HepG2 (cell line): ENCODE results near the gene BAIAP2L2. TPM values are rescaled to one million over a fixed set of nuclear protein-coding genes. Genes with fewer than 3 reads are reported as not detected.

Experiments used
- ARNT ChIP-seq: fragments of 450-650 bp; IDR thresholded peaks from 2 replicates; pipeline ENCODE4 v1.6.1; 2017
- CC2D1A ChIP-seq: sonication (generic); formaldehyde crosslinking; IDR thresholded peaks from 2 replicates; pipeline ENCODE4 v1.8.1; 2023; ENCODE audit warnings: mild to moderate bottlenecking, missing genetic modification reagents
- EED ChIP-seq: sonication (generic); formaldehyde crosslinking; IDR thresholded peaks from 2 replicates; pipeline ENCODE4 v1.5.0; 2020; ENCODE audit warnings: mild to moderate bottlenecking, missing genetic modification reagents
- KDM5B ChIP-seq: sonication (generic); formaldehyde crosslinking; IDR thresholded peaks from 2 replicates; pipeline ENCODE4 v1.4.0; 2020; ENCODE audit warnings: missing genetic modification reagents, mild to moderate bottlenecking, borderline replicate concordance
- MXD3 ChIP-seq: IDR thresholded peaks from 2 replicates; pipeline ENCODE4 v1.6.1; 2016; ENCODE audit warnings: mild to moderate bottlenecking, missing biosample characterization, missing genetic modification reagents
- NONO ChIP-seq, 2 experiments: fragments of 450-650 bp in 1 of 2; sonication (generic) in 1 of 2; formaldehyde crosslinking in 1 of 2; IDR thresholded peaks in 1 of 2; conservative IDR thresholded peaks in 1 of 2; 2 replicates each; pipeline versions ENCODE4 v1.6.1 to v1.8.0; 2017 to 2022; ENCODE audit warnings: mild to moderate bottlenecking in 1 of 2, missing genetic modification reagents in 1 of 2, moderate library complexity in 1 of 2
- NR2F6 ChIP-seq, 2 experiments: IDR thresholded peaks; 2 replicates each; pipeline ENCODE4 v1.6.1; 2016; ENCODE audit warnings: antibody characterized with exemption in 1 of 2, mild to moderate bottlenecking in 1 of 2
- POLR2G ChIP-seq: fragments of 200-400 bp; formaldehyde crosslinking; IDR thresholded peaks from 2 replicates; pipeline ENCODE4 v1.6.1; 2018; ENCODE audit warnings: mild to moderate bottlenecking, low read depth, low read length, moderate library complexity
- RARG ChIP-seq: sonication (generic); formaldehyde crosslinking; IDR thresholded peaks from 2 replicates; pipeline ENCODE4 v1.4.0; 2020; ENCODE audit warnings: low read depth, mild to moderate bottlenecking, missing genetic modification reagents
- SALL2 ChIP-seq: sonication (generic); formaldehyde crosslinking; IDR thresholded peaks from 2 replicates; pipeline ENCODE4 v1.8.1; 2023; ENCODE audit warnings: mild to moderate bottlenecking, missing genetic modification reagents, inconsistent platforms
- SKI ChIP-seq: fragments of 450-650 bp; IDR thresholded peaks from one replicate; pipeline ENCODE4 v1.6.1; 2018; ENCODE audit warnings: mild to moderate bottlenecking; ENCODE audit not compliant: partially characterized antibody
- THAP8 ChIP-seq: sonication (generic); formaldehyde crosslinking; IDR thresholded peaks from 2 replicates; pipeline ENCODE4 v1.5.1; 2020; ENCODE audit warnings: missing genetic modification reagents, mild to moderate bottlenecking, borderline replicate concordance
- YEATS2 ChIP-seq: sonication (generic); formaldehyde crosslinking; IDR thresholded peaks from 2 replicates; pipeline ENCODE4 v1.4.0; 2020; ENCODE audit warnings: missing genetic modification reagents, borderline replicate concordance
- ZBTB26 ChIP-seq: IDR thresholded peaks from 2 replicates; pipeline ENCODE4 v1.6.1; 2016; ENCODE audit warnings: missing compliant biosample characterization, missing genetic modification reagents, borderline replicate concordance
- ZMYM3 ChIP-seq: sonication (generic); formaldehyde crosslinking; IDR thresholded peaks from 2 replicates; pipeline ENCODE4 v1.5.1; 2020; ENCODE audit warnings: mild to moderate bottlenecking, missing genetic modification reagents
- ZNF296 ChIP-seq: sonication (generic); formaldehyde crosslinking; conservative IDR thresholded peaks from 2 replicates; pipeline ENCODE4 v1.5.0; 2020; ENCODE audit warnings: mild to moderate bottlenecking, missing genetic modification reagents
- ZNF335 ChIP-seq: sonication (generic); formaldehyde crosslinking; IDR thresholded peaks from 2 replicates; pipeline ENCODE4 v1.4.0; 2020; ENCODE audit warnings: missing genetic modification reagents
- ZNF512B ChIP-seq: sonication (generic); formaldehyde crosslinking; IDR thresholded peaks from 2 replicates; pipeline ENCODE4 v1.5.1; 2020; ENCODE audit warnings: missing genetic modification reagents, mild to moderate bottlenecking, borderline replicate concordance
- ZNF556 ChIP-seq: sonication (generic); formaldehyde crosslinking; IDR thresholded peaks from 2 replicates; pipeline ENCODE4 v1.4.0; 2020; ENCODE audit warnings: mild to moderate bottlenecking, missing genetic modification reagents, borderline replicate concordance
- ZNF775 ChIP-seq: sonication (generic); formaldehyde crosslinking; IDR thresholded peaks from 2 replicates; pipeline ENCODE4 v1.4.0; 2020; ENCODE audit warnings: missing genetic modification reagents, mild to moderate bottlenecking, moderate library complexity, borderline replicate concordance
- ZNF781 ChIP-seq: sonication (generic); formaldehyde crosslinking; IDR thresholded peaks from 2 replicates; pipeline ENCODE4 v1.5.1; 2020; ENCODE audit warnings: borderline replicate concordance, mild to moderate bottlenecking, missing genetic modification reagents; ENCODE audit errors: not compliant biosample characterization
- ZNF788 ChIP-seq: sonication (generic); formaldehyde crosslinking; IDR thresholded peaks from 2 replicates; pipeline ENCODE4 v1.5.0; 2020; ENCODE audit warnings: mild to moderate bottlenecking, missing genetic modification reagents, borderline replicate concordance
- ZSCAN20 ChIP-seq: sonication (generic); formaldehyde crosslinking; IDR thresholded peaks from 2 replicates; pipeline ENCODE4 v1.4.0; 2020; ENCODE audit warnings: missing genetic modification reagents, mild to moderate bottlenecking, borderline replicate concordance
- polyA plus RNA-seq, 8 experiments: library from polyadenylated mRNA; depleted of rRNA in 3 of 8; stranded (reverse) in 7 of 8; unstranded in 1 of 8; fragments of >200 nt; fragmentation: Illumina TruSeq in 4 of 8; extraction: Trizol in 4 of 8; gene quantifications; 2 replicates each; pipeline versions ENCODE4 v1.2.1 to v1.2.3, GENCODE V29; 2011 to 2016; ENCODE audit warnings: low read depth in 4 of 8, missing spikeins in 1 of 8, mixed read lengths in 1 of 8; ENCODE audit not compliant: insufficient read depth in 1 of 8
- total RNA-seq, 5 experiments: library from RNA; depleted of rRNA; stranded (reverse); fragments of >200 nt; fragmentation: Illumina TruSeq; extraction: Trizol; gene quantifications; 2 replicates each; pipeline ENCODE4 v1.2.3, GENCODE V29; 2016; ENCODE audit warnings: low read depth in 1 of 5

BAIAP2L2 gene
- total and polyA plus RNA-seq, 2 of the 13 experiments (the other 11 are each of a cell fraction or from before 2014, with no cell fraction given) = 4.4 to 7.5 TPM

GRCh38 chr22:38051900-38052862 lies 58.3 kb downstream of the BAIAP2L2 start (continued):
- TF ChIP-seq ZNF781 (CRISPR knock-in tag) (peak; percentile 78), SKI (peak; percentile 54), ZSCAN20 (CRISPR knock-in tag) (no peak), ZNF512B (no peak), NONO (IDR thresholded peaks at IDR 0.05) (no peak), NONO (CRISPR knock-in tag; conservative IDR thresholded peaks at IDR 0.05) (peak; percentile 54; the same call in 1 of the 2 replicates), ZNF775 (no peak), ZMYM3 (peak; percentile 49; the same call in 1 of the 2 replicates), SALL2 (CRISPR knock-in tag) (peak; percentile 62; the same call in 1 of the 2 replicates), KDM5B (0 out of 2 replicates have a peak, but pooled peaks have one; percentile 26), ZNF556 (CRISPR knock-in tag) (no peak), ZNF788 (CRISPR knock-in tag) (peak; percentile 86; the same call in 1 of the 2 replicates), EED (CRISPR knock-in tag) (no peak), ZBTB26 (CRISPR knock-in tag) (peak; percentile 18; the same call in 1 of the 2 replicates), YEATS2 (peak; percentile 44; the same call in 1 of the 2 replicates), ARNT (no peak), THAP8 (CRISPR knock-in tag) (no peak), POLR2G (no peak), NR2F6 (IDR thresholded peaks at IDR 0.05) (no peak), NR2F6 (CRISPR knock-in tag; IDR thresholded peaks at IDR 0.05) (peak; percentile 53; the same call in 1 of the 2 replicates), RARG (CRISPR knock-in tag) (no peak), ZNF335 (CRISPR knock-in tag) (peak; percentile 75; the same call in 1 of the 2 replicates), ZNF296 (CRISPR knock-in tag) (no peak), CC2D1A (CRISPR knock-in tag) (no peak), MXD3 (CRISPR knock-in tag) (peak; percentile 63; the same call in 1 of the 2 replicates)
